BLaER1 treated with 17β-estradiol and CSF1 and Interleukin-3, amounts not matched to agents 10 nM and 100 nM (cell line): ENCODE data around the gene PARN.
"Not testable (repeated sequence)": the region's sequence is repeated elsewhere in the genome, so short reads cannot be mapped to it uniquely, and the experiment has no call there.

Experiments used
- H3K27ac ChIP-seq, 11 experiments: shearing (Covaris generic); formaldehyde crosslinking; 2 replicates each; pipeline ENCODE4 v1.8.1; 2022
- H3K27me3 ChIP-seq, 11 experiments: shearing (Covaris generic); formaldehyde crosslinking; 2 replicates each; pipeline ENCODE4 v1.8.1; 2022
- H3K36me3 ChIP-seq, 11 experiments: shearing (Covaris generic); formaldehyde crosslinking; 2 replicates each; pipeline ENCODE4 v1.8.1; 2022
- H3K4me1 ChIP-seq, 10 experiments: shearing (Covaris generic); formaldehyde crosslinking; 2 replicates each; pipeline ENCODE4 v1.8.1; 2022
- H3K4me2 ChIP-seq, 11 experiments: shearing (Covaris generic); formaldehyde crosslinking; 2 replicates each; pipeline ENCODE4 v1.8.1; 2022
- H3K4me3 ChIP-seq, 10 experiments: shearing (Covaris generic); formaldehyde crosslinking; 2 replicates each; pipeline ENCODE4 v1.8.1; 2022
- H3K9ac ChIP-seq, 11 experiments: shearing (Covaris generic); formaldehyde crosslinking; 2 replicates each; pipeline ENCODE4 v1.8.1; 2022
- H3K9me3 ChIP-seq, 11 experiments: shearing (Covaris generic); formaldehyde crosslinking; replicated peaks in 1 of 11; 2 replicates each; pipeline ENCODE4 v1.8.1; 2022
- H4K20me1 ChIP-seq, 11 experiments: shearing (Covaris generic); formaldehyde crosslinking; 2 replicates each; pipeline ENCODE4 v1.8.1; 2022
- Cebpa-rat ChIP-seq, 11 experiments: shearing (Covaris generic); IDR thresholded peaks; 2 replicates each; pipeline ENCODE4 v1.8.1; 2022

PARN gene

GRCh38 chr16:14600164-14600563 lies 29.9 kb downstream of the PARN start:
- peaks cover 93 to 100% (median 96%) of the 10 kb centered on the region in 11 experiments for H3K36me3 ChIP-seq
- H3K27me3 ChIP-seq = no peaks in the 10 kb centered on the region
- no peak for TF ChIP-seq Cebpa-rat (IDR thresholded peaks at IDR 0.05)
- peaks cover 0 to 8% (median 0%) of the 10 kb centered on the region in 11 experiments; a peak in 6 of 22 replicates for H4K20me1 ChIP-seq
- H3K9ac ChIP-seq = no peak overlapping the region
- no peak overlapping the region for H3K4me3 ChIP-seq
- H3K9me3 ChIP-seq = no peaks in the 10 kb centered on the region
- H3K4me1 ChIP-seq = peaks cover 0 to 3% (median 0%) of the 10 kb centered on the region in 10 experiments; a peak in 1 of 20 replicates
- no peak overlapping the region for H3K4me2 ChIP-seq
- H3K27ac ChIP-seq = no peak overlapping the region

- Histone ChIP-seq H3K9me3 (no peaks in the 10 kb centered on the region), H3K36me3 (peaks cover 91 to 100% (median 99%) of the 10 kb centered on the region in 11 experiments), H3K4me1 (no peaks in the 10 kb centered on the region), H4K20me1 (no peaks in the 10 kb centered on the region), H3K4me3 (no peak overlapping the region), H3K4me2 (no peak overlapping the region), H3K9ac (no peak overlapping the region), H3K27me3 (no peaks in the 10 kb centered on the region), H3K27ac (no peak overlapping the region)
- no peak for TF ChIP-seq Cebpa-rat (IDR thresholded peaks at IDR 0.05)
Measured at GRCh38 chr16:14586637-14587305, 43.3 kb downstream of the PARN start.

- Histone ChIP-seq H3K4me1 (no peaks in the 10 kb centered on the region), H3K4me2 (no peak overlapping the region), H3K27me3 (no peaks in the 10 kb centered on the region), H3K4me3 (no peak overlapping the region), H3K27ac (no peak overlapping the region), H4K20me1 (no peaks in the 10 kb centered on the region), H3K9me3 (no peaks in the 10 kb centered on the region), H3K9ac (no peak overlapping the region), H3K36me3 (peaks cover 91 to 100% (median 99%) of the 10 kb centered on the region in 11 experiments)
- no peak for TF ChIP-seq Cebpa-rat (IDR thresholded peaks at IDR 0.05)
Measured at GRCh38 chr16:14585287-14585686, 44.8 kb downstream of the PARN start.

- H3K36me3 ChIP-seq = peaks cover 94 to 100% (median 99%) of the 10 kb centered on the region in 11 experiments
Measured at GRCh38 chr16:14580926-14581325, 49.1 kb downstream of the PARN start.

GRCh38 chr16:14579266-14579665 lies 50.8 kb downstream of the PARN start:
- no peak overlapping the region for H3K27ac ChIP-seq
- H4K20me1 ChIP-seq = no peaks in the 10 kb centered on the region
- no peak overlapping the region for H3K4me3 ChIP-seq
- no peak overlapping the region for H3K4me2 ChIP-seq
- H3K9ac ChIP-seq = no peak overlapping the region
- no peaks in the 10 kb centered on the region for H3K27me3 ChIP-seq
- peaks cover 97 to 100% (median 99%) of the 10 kb centered on the region in 11 experiments for H3K36me3 ChIP-seq
- no peak for TF ChIP-seq Cebpa-rat (IDR thresholded peaks at IDR 0.05)
- peaks cover 14 to 23% (median 18%) of the 10 kb centered on the region in 11 experiments for H3K9me3 ChIP-seq
- no peaks in the 10 kb centered on the region for H3K4me1 ChIP-seq

More at GRCh38 chr16:14580926-14581325, 49.1 kb downstream of the PARN start:
- H4K20me1 ChIP-seq, H3K4me3 ChIP-seq, H3K9ac ChIP-seq, H3K27ac ChIP-seq, H3K27me3 ChIP-seq, H3K9me3 ChIP-seq, H3K4me1 ChIP-seq, H3K4me2 ChIP-seq: not testable (repeated sequence)

GRCh38 chr16:14576532-14576931 lies 53.5 kb downstream of the PARN start:
- Histone ChIP-seq H3K27me3 (no peaks in the 10 kb centered on the region), H3K9me3 (peaks cover 14 to 23% (median 18%) of the 10 kb centered on the region in 11 experiments), H4K20me1 (no peaks in the 10 kb centered on the region), H3K36me3 (peaks cover 70 to 97% (median 81%) of the 10 kb centered on the region in 11 experiments), H3K4me3 (no peak overlapping the region), H3K27ac (no peak overlapping the region), H3K4me2 (no peak overlapping the region), H3K9ac (no peak overlapping the region), H3K4me1 (no peaks in the 10 kb centered on the region)
- TF ChIP-seq Cebpa-rat (IDR thresholded peaks at IDR 0.05) = no peak

GRCh38 chr16:14576069-14576468 lies 54.0 kb downstream of the PARN start:
- H3K27me3 ChIP-seq = no peaks in the 10 kb centered on the region
- peaks cover 65 to 94% (median 76%) of the 10 kb centered on the region in 11 experiments for H3K36me3 ChIP-seq
- H3K27ac ChIP-seq = no peak overlapping the region
- no peak overlapping the region for H3K4me2 ChIP-seq
- H3K4me3 ChIP-seq = no peak overlapping the region
- H3K9ac ChIP-seq = no peak overlapping the region
- no peaks in the 10 kb centered on the region for H3K4me1 ChIP-seq
- H4K20me1 ChIP-seq = no peaks in the 10 kb centered on the region
- H3K9me3 ChIP-seq = peaks cover 14 to 23% (median 18%) of the 10 kb centered on the region in 11 experiments
- TF ChIP-seq Cebpa-rat (IDR thresholded peaks at IDR 0.05) = no peak

- not testable (repeated sequence) for H3K9ac ChIP-seq, H3K4me3 ChIP-seq, H3K4me2 ChIP-seq, H3K4me1 ChIP-seq, H3K27me3 ChIP-seq, H4K20me1 ChIP-seq, H3K27ac ChIP-seq
- Histone ChIP-seq H3K36me3 (peaks cover 53 to 94% (median 66%) of the 10 kb centered on the region in 11 experiments), H3K9me3 (peaks cover 14 to 23% (median 18%) of the 10 kb centered on the region in 11 experiments)
Measured at GRCh38 chr16:14574698-14575415, 55.2 kb downstream of the PARN start.

- Histone ChIP-seq H3K9me3 (peaks cover 14 to 23% (median 18%) of the 10 kb centered on the region in 11 experiments), H3K27me3 (no peaks in the 10 kb centered on the region), H3K9ac (no peak overlapping the region), H3K4me3 (no peak overlapping the region), H3K4me1 (peaks cover 0 to 8% (median 5%) of the 10 kb centered on the region in 10 experiments; a peak in 6 of 20 replicates), H4K20me1 (no peaks in the 10 kb centered on the region; a peak in 1 of 22 replicates), H3K4me2 (no peak overlapping the region), H3K36me3 (peaks cover 34 to 84% (median 49%) of the 10 kb centered on the region in 11 experiments), H3K27ac (no peak overlapping the region)
- no peak for TF ChIP-seq Cebpa-rat (IDR thresholded peaks at IDR 0.05)
Measured at GRCh38 chr16:14572535-14572934, 57.5 kb downstream of the PARN start.
